ENCODE data around the gene DCX.

DCX gene

DNA sequence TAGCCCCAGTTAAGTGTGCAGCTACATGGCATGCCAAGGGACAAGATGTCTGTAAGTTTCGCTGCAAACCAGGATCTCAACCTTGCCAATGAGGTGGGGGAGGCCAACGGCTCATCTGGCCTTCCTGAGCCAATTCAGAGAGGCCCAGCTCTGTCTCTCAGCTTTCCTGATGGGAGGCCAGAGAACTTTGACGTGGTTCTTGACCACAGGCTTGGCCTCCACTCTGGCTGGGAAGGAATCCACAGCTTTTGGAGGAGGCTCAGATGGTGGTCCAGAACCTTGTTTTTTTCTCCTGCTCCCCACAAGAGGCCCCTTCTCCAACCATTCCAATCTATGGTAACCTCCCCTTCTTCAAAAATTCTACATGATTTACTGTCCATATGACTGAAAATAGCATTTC lies 151.5 kb downstream of the DCX start:
- H3K27ac Mint-ChIP-seq: no peak overlapping the region
- DNase-seq (ENCODE audit: low spot score): no peak
- no peaks in the 10 kb centered on the region for H3K36me3 Mint-ChIP-seq (ENCODE audit: low read depth)
- H3K4me3 Mint-ChIP-seq: no peak overlapping the region
- no peaks in the 10 kb centered on the region for H3K9me3 Mint-ChIP-seq
- H3K4me1 Mint-ChIP-seq (ENCODE audit: low read depth): no peaks in the 10 kb centered on the region
- no peaks in the 10 kb centered on the region for H3K27me3 Mint-ChIP-seq (ENCODE audit: low read depth)

- Mint-ChIP-seq H3K27ac (no peak overlapping the region), H3K9me3 (no peaks in the 10 kb centered on the region), H3K27me3 (ENCODE audit: low read depth) (no peaks in the 10 kb centered on the region), H3K4me3 (no peak overlapping the region), H3K4me1 (ENCODE audit: low read depth) (no peaks in the 10 kb centered on the region), H3K36me3 (ENCODE audit: low read depth) (no peaks in the 10 kb centered on the region)
- no peak for DNase-seq (ENCODE audit: low spot score)
Observed at GRCh38 chrX:111259559-111259958, 152.4 kb downstream of the DCX start.

DNA sequence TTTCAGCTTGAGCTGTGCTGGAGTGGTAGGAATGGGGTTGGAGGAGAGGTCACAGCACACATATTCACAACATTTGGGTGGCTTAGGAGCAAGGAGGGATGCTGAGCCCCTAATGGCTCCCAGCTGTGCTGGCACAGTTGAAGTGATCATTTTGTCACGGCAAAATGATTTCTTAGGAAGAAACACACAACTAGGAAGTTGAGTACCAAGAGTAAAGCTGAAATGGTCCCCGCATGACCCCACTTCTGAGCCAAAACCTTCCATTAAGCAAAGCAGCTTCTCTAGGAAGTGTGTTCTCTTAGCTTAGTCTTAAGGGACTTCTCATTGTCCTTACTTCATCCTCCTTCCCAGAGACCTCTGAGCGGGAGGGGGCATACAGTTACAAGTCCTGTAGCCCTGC lies 154.3 kb downstream of the DCX start:
- H3K36me3 Mint-ChIP-seq (ENCODE audit: low read depth): no peaks in the 10 kb centered on the region
- no peaks in the 10 kb centered on the region for H3K27me3 Mint-ChIP-seq (ENCODE audit: low read depth)
- H3K4me1 Mint-ChIP-seq (ENCODE audit: low read depth): no peaks in the 10 kb centered on the region
- no peak overlapping the region for H3K4me3 Mint-ChIP-seq
- H3K9me3 Mint-ChIP-seq: no peaks in the 10 kb centered on the region
- DNase-seq (ENCODE audit: low spot score): no peak
- H3K27ac Mint-ChIP-seq: no peak overlapping the region

GRCh38 chrX:111254896-111255693 lies 156.9 kb downstream of the DCX start:
- H3K27me3 Mint-ChIP-seq (ENCODE audit: low read depth): no peaks in the 10 kb centered on the region
- H3K27ac Mint-ChIP-seq: no peak overlapping the region
- H3K4me1 Mint-ChIP-seq (ENCODE audit: low read depth): no peaks in the 10 kb centered on the region
- no peak overlapping the region for H3K4me3 Mint-ChIP-seq
- H3K36me3 Mint-ChIP-seq (ENCODE audit: low read depth): no peaks in the 10 kb centered on the region
- no peaks in the 10 kb centered on the region for H3K9me3 Mint-ChIP-seq
- no peak for DNase-seq (ENCODE audit: low spot score)

GRCh38 chrX:111244235-111244750 lies 167.7 kb downstream of the DCX start:
- no peak for DNase-seq (ENCODE audit: low spot score)
- Mint-ChIP-seq H3K4me1 (ENCODE audit: low read depth) (no peaks in the 10 kb centered on the region), H3K4me3 (no peak overlapping the region), H3K27ac (no peak overlapping the region), H3K27me3 (ENCODE audit: low read depth) (no peaks in the 10 kb centered on the region), H3K36me3 (ENCODE audit: low read depth) (no peaks in the 10 kb centered on the region), H3K9me3 (no peaks in the 10 kb centered on the region)

Data from T-helper 2 cell treated with Interferon-gamma antibody and Interleukin-4, amounts not matched to agents 5 μg/mL and 100 μg/mL, for 36 hours (primary cell).